Uterus (tissue), 4 donors: ENCODE results near the gene SULT2B1. TPM values are rescaled to one million over a fixed set of nuclear protein-coding genes. Genes with fewer than 3 reads are reported as not detected.

Source experiments
- DNase-seq, 2 donors: peaks; one replicate each; pipeline ENCODE4 v3.0.0-alpha.2; 2019 to 2020
- H3K27ac ChIP-seq, 2 donors: fragments of 200-600 bp; sonication (generic); 1 replicate in 1 of 2; 2 replicates in 1 of 2; pipeline ENCODE4 v1.5.1; 2016 to 2018
- H3K27me3 ChIP-seq, 2 donors: fragments of 200-600 bp; sonication (generic); one replicate each; pipeline ENCODE4 v1.5.1; 2018 to 2019; ENCODE audit warnings: control low read depth in 1 of 2
- H3K36me3 ChIP-seq, 2 donors: fragments of 200-600 bp; sonication (generic); one replicate each; pipeline ENCODE4 v1.5.1; 2019; ENCODE audit warnings: control low read depth in 1 of 2
- H3K4me1 ChIP-seq, 2 donors: fragments of 200-600 bp; sonication (generic); one replicate each; pipeline ENCODE4 v1.5.1; 2018 to 2019; ENCODE audit warnings: control low read depth in 1 of 2
- H3K4me3 ChIP-seq, 2 donors: fragments of 200-600 bp; sonication (generic); 1 replicate in 1 of 2; 2 replicates in 1 of 2; pipeline ENCODE4 v1.5.1; 2018 to 2019; ENCODE audit warnings: mild to moderate bottlenecking in 1 of 2
- H3K9me3 ChIP-seq, 2 donors: fragments of 200-600 bp; sonication (generic); one replicate each; pipeline ENCODE4 v1.5.1; 2019; ENCODE audit warnings: control low read depth in 1 of 2
- CTCF ChIP-seq, 4 experiments: fragments of 200-600 bp in 2 of 4; fragments of 450-650 bp in 2 of 4; sonication (generic) in 2 of 4; IDR thresholded peaks; one replicate each; pipeline ENCODE4 v1.5.1; 2016 to 2019; ENCODE audit warnings: antibody characterized with exemption in 4 of 4, mild to moderate bottlenecking in 2 of 4, moderate library complexity in 1 of 4
- POLR2A ChIP-seq, 2 donors: fragments of 450-650 bp; IDR thresholded peaks; one replicate each; pipeline ENCODE4 v1.6.1; 2016; ENCODE audit warnings: antibody characterized with exemption in 2 of 2, mild to moderate bottlenecking in 1 of 2, moderate library complexity in 1 of 2
- intact Hi-C: fragments of 100-400 bp; cut with DNase I; formaldehyde crosslinking; loops from one replicate; pipeline ENCODE4 v1.15.1; 2023; ENCODE audit warnings: low total_unique reads
- total RNA-seq, 4 donors: library from RNA; depleted of rRNA in 3 of 4; stranded (reverse); fragments of >200 nt in 3 of 4; gene quantifications; one replicate each; pipeline versions ENCODE4 v1.1.0 to v1.2.4, GENCODE V29; 2014 to 2023
- donor health status: DM: yes; HTN: yes; CAD: no.

The SULT2B1 gene
- under 1 TPM in 1 of 4 donors, not detected in 3; 0.41 TPM for total RNA-seq

- H3K4me3 ChIP-seq = no peak within 1 kb of the TSS
- no peaks in the 10 kb centered on the region for H3K9me3 ChIP-seq
- H3K4me1 ChIP-seq = peaks cover 0 to 5% of the 10 kb centered on the region in 2 donors
- no peak within 1 kb of the TSS for H3K27ac ChIP-seq
- DNase-seq = no peak
- TF ChIP-seq CTCF (IDR thresholded peaks at IDR 0.05) (no peak), POLR2A (IDR thresholded peaks at IDR 0.05) (no peak)
- no peaks in the 10 kb centered on the region for H3K27me3 ChIP-seq
- H3K36me3 ChIP-seq = no peaks in the 10 kb centered on the region
- intact Hi-C loops = no loop called here
These were observed at the start of gene SULT2B1 for GRCh38 chr19:48551437-48552302. Gene SULT2B1, plus strand, starts transcription at chr19:48552172. Its CDS starts 81 bp downstream, at chr19:48552253.

- no peaks in the 10 kb centered on the region for H3K36me3 ChIP-seq
- no peak overlapping the region for H3K27ac ChIP-seq
- no peak overlapping the region for H3K4me3 ChIP-seq
- H3K27me3 ChIP-seq = peaks cover 12 to 25% of the 10 kb centered on the region in 2 donors
- DNase-seq = peak in 1 of 2 donors; percentile 21
- H3K4me1 ChIP-seq = no peaks in the 10 kb centered on the region
- no peaks in the 10 kb centered on the region for H3K9me3 ChIP-seq
- intact Hi-C loops = no loop called here
- no peak for TF ChIP-seq CTCF (IDR thresholded peaks at IDR 0.05)
- peak in 1 of 2 donors; percentile 12 for TF ChIP-seq POLR2A (IDR thresholded peaks at IDR 0.05)
These were observed 49.5 kb upstream of the SULT2B1 start for GRCh38 chr19:48502350-48503018.

- intact Hi-C loops = no loop called here
- peaks cover 2 to 6% of the 10 kb centered on the region in 2 donors for H3K27me3 ChIP-seq
- H3K4me1 ChIP-seq = no peaks in the 10 kb centered on the region
- H3K9me3 ChIP-seq = no peaks in the 10 kb centered on the region
- TF ChIP-seq POLR2A (IDR thresholded peaks at IDR 0.05) = no peak
- peak; percentile 13 to 45 (median 25) for TF ChIP-seq CTCF (IDR thresholded peaks at IDR 0.05)
- H3K4me3 ChIP-seq = no peak overlapping the region
- H3K36me3 ChIP-seq = no peaks in the 10 kb centered on the region
- no peak overlapping the region for H3K27ac ChIP-seq
- no peak for DNase-seq
These were observed 45.7 kb upstream of the SULT2B1 start for GRCh38 chr19:48506138-48506733.

- peaks cover 15 to 22% of the 10 kb centered on the region in 2 donors for H3K27me3 ChIP-seq
- no peaks in the 10 kb centered on the region for H3K9me3 ChIP-seq
- no peak overlapping the region for H3K4me3 ChIP-seq
- peaks cover 0 to under 1% of the 10 kb centered on the region in 2 donors for H3K4me1 ChIP-seq
- DNase-seq = no peak
- intact Hi-C loops = no loop called here
- H3K36me3 ChIP-seq = no peaks in the 10 kb centered on the region
- TF ChIP-seq POLR2A (IDR thresholded peaks at IDR 0.05) (no peak), CTCF (IDR thresholded peaks at IDR 0.05) (no peak)
- H3K27ac ChIP-seq = no peak overlapping the region
These were observed 44.0 kb upstream of the SULT2B1 start for GRCh38 chr19:48507911-48508439.
